ENCODE data around the gene ATP6V1B1. TPM values are rescaled to one million over a fixed set of nuclear protein-coding genes. Genes with fewer than 3 reads are reported as not detected.
A peak's percentile ranks its signal among the peaks of the same experiment; 100 is the strongest.
"Not testable (repeated sequence)": the region's sequence is repeated elsewhere in the genome, so short reads cannot be mapped to it uniquely, and the experiment has no call there.

Gene ATP6V1B1
- total RNA-seq, 6 experiments from 2014 or later = 0.44 TPM; not detected in 5

DNA sequence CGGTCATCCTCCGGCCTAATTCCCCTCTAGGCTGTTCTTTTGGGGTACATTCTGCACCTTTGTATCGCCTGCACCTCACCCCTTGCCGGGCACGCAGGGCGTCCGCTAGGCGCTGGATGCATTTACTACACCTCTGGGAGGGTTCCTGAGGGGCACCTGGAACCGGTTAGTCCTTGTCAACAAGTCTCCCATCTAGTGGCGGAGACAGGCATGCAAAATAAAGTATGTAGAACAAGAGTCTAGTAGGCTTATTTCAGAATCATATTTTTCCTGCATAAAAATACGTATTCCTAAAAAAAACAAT is 59.7 kb downstream of the ATP6V1B1 start:
- H3K4me1 ChIP-seq = peaks cover 0 to 15% (median 7%) of the 10 kb centered on the region in 4 donors
- H3K4me3 ChIP-seq = peak overlapping the region; percentile 91 to 99 (median 98)
- H3K27me3 ChIP-seq = no peaks in the 10 kb centered on the region
- no peak for DNase-seq
- 2% methylated on average over 11 of the region's 11 CpGs for WGBS (ENCODE audit: insufficient coverage, low coverage, low lambda C conversion rate, missing lambda C conversion rate)
- TF ChIP-seq POLR2A (IDR thresholded peaks at IDR 0.05) (no peak), CTCF (IDR thresholded peaks at IDR 0.05) (peak; percentile 22 to 35 (median 22))
- no peak overlapping the region for H3K27ac ChIP-seq
- H3K36me3 ChIP-seq = peaks cover 0 to 4% (median 0%) of the 10 kb centered on the region in 4 donors
- no peaks in the 10 kb centered on the region for H3K9me3 ChIP-seq
- intact Hi-C loops (cut with DNase I) = no loop called here
- ATAC-seq = peak; percentile 42 to 60 (median 52)

DNA sequence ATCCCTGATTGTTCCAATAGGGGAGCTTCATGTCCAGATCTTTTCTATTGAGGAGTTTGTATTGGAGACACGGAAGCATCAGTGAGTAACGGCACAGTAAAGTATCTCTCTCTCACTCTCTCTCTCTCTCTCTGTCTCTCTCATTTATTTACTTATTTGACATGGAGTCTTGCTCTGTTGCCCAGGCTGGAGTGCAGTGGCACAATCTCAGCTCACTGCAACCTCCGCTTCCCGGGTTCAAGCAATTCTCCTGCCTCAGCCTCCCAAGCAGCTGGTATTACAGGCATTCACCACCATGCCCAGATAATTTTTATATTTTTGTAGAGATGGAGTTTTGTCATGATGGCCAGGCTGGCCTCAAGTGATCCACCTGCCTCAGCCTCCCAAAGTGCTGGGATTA is 63.2 kb downstream of the ATP6V1B1 start:
- H3K27ac ChIP-seq; H3K27me3 ChIP-seq; DNase-seq; ATAC-seq; H3K9me3 ChIP-seq; H3K4me3 ChIP-seq; H3K4me1 ChIP-seq; H3K36me3 ChIP-seq; intact Hi-C loops (cut with DNase I): not testable (repeated sequence)
- WGBS (ENCODE audit: insufficient coverage, low coverage, low lambda C conversion rate, missing lambda C conversion rate) = 86% methylated on average over 4 of the region's 4 CpGs

- H3K9me3 ChIP-seq = no peaks in the 10 kb centered on the region
- TF ChIP-seq CTCF (IDR thresholded peaks at IDR 0.05) = no peak
- no peak for TF ChIP-seq POLR2A (IDR thresholded peaks at IDR 0.05)
- DNase-seq = peak in 1 of 3 donors; percentile 39
- H3K4me1 ChIP-seq = no peaks in the 10 kb centered on the region
- no peak for ATAC-seq
- H3K4me3 ChIP-seq = no peak overlapping the region
- 13% methylated on average over 1 of the region's 2 CpGs for WGBS (ENCODE audit: insufficient coverage, low coverage, low lambda C conversion rate, missing lambda C conversion rate)
- intact Hi-C loops (cut with DNase I) = no loop called here
- H3K27me3 ChIP-seq = no peaks in the 10 kb centered on the region
- H3K27ac ChIP-seq = no peak overlapping the region
- no peaks in the 10 kb centered on the region for H3K36me3 ChIP-seq
These were observed 63.7 kb downstream of the ATP6V1B1 start for GRCh38 chr2:70999362-70999761.

DNA sequence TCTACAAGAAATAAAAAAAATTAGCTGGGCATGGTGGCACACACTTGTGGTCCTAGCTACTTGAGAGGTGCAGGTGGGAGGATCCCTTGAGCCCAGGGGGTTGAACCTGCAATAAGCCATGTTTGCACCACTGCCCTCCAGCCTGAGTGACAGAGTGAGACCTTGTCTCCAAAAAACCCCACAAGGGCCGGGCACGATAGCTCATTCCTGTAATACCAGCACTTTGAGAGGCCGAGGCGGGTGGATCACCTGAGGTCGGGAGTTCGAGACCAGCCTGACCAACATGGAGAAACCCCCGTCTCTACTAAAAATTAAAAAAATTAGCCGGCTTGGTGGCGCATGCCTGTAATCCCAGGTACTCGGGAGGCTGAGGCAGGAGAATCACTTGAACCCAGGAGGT is 64.2 kb downstream of the ATP6V1B1 start:
- peak in 1 of 3 donors; percentile 9 for DNase-seq
- H3K27ac ChIP-seq; H3K36me3 ChIP-seq; H3K9me3 ChIP-seq; ATAC-seq; H3K4me1 ChIP-seq; intact Hi-C loops (cut with DNase I); H3K4me3 ChIP-seq; H3K27me3 ChIP-seq: not testable (repeated sequence)
- 82% methylated on average over 4 of the region's 10 CpGs for WGBS (ENCODE audit: insufficient coverage, low coverage, low lambda C conversion rate, missing lambda C conversion rate)

DNA sequence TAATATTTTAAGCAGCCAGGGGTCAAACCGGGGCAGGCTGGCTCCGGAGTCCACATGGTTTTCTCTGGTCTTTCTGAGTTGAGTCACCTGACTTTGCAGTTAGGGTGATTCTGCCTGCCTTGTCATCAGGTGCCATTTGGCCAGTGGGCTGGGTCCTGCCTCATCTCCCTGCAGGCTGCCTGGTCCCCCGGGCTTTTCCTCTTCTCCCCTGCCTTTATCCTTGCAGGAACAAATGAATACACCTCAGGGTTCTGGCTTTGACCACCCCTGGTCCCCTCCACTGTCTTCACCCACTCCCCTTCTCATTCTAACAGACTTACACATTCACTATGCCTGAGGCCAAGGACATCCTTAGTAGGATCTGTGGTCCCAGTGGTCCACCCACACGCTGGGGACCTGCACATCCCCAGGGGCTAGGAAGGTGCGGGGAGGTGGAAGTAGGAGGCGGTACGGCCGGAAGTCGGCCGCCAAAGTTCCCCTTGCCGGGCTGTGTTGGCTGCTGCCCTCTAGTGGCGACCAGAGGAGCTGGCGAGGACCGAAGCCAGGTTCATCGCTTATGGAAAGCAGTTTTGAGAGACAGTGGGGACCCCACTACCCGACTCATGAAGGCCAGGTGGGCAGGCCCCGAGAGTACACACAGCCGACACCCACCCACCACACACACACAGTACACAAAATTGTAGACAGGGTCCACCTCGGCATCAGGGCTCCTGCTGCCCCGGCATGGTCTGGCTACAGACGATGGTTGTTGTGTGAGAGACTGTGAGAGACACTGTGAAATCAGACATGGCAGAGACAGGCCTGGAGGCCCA is 65.3 kb downstream of the ATP6V1B1 start:
- no peak overlapping the region for H3K27ac ChIP-seq
- H3K4me3 ChIP-seq = peak overlapping the region in 1 of 3 donors; percentile 44
- peak; percentile 86 to 97 (median 94) for ATAC-seq

More for the DNA sequence above, 65.3 kb downstream of the ATP6V1B1 start:
- 14% methylated on average over 19 of the region's 21 CpGs for WGBS (ENCODE audit: insufficient coverage, low coverage, low lambda C conversion rate, missing lambda C conversion rate)
- DNase-seq = peak; percentile 78 to 84 (median 80)
- no peaks in the 10 kb centered on the region for H3K36me3 ChIP-seq
- H3K9me3 ChIP-seq = no peaks in the 10 kb centered on the region
- H3K4me1 ChIP-seq = no peaks in the 10 kb centered on the region
- intact Hi-C loops (cut with DNase I) = no loop called here
- H3K27me3 ChIP-seq = no peaks in the 10 kb centered on the region
- TF ChIP-seq CTCF (IDR thresholded peaks at IDR 0.05) = peak; percentile 71 to 93 (median 92)
- no peak for TF ChIP-seq POLR2A (IDR thresholded peaks at IDR 0.05)
